Tibial nerve (tissue), 4 donors: ENCODE results near the gene PHF19.

Experiments
- CTCF ChIP-seq, 5 experiments: fragments of 200-600 bp in 3 of 5; fragments of 450-650 bp in 2 of 5; sonication (generic) in 3 of 5; IDR thresholded peaks; one replicate each; pipeline ENCODE4 v1.5.1; 2016 to 2019; ENCODE audit warnings: antibody characterized with exemption in 5 of 5, mild to moderate bottlenecking in 3 of 5, moderate library complexity in 2 of 5
- EP300 ChIP-seq, 2 donors: sonication (generic); formaldehyde crosslinking; IDR thresholded peaks; one replicate each; pipeline ENCODE4 v1.6.1; 2017; ENCODE audit warnings: antibody characterized with exemption in 2 of 2, mild to moderate bottlenecking in 1 of 2
- POLR2A ChIP-seq, 2 donors: fragments of 450-650 bp; IDR thresholded peaks; one replicate each; pipeline ENCODE4 v1.6.1; 2017; ENCODE audit warnings: antibody characterized with exemption in 2 of 2, mild to moderate bottlenecking in 2 of 2, moderate library complexity in 2 of 2

DNA sequence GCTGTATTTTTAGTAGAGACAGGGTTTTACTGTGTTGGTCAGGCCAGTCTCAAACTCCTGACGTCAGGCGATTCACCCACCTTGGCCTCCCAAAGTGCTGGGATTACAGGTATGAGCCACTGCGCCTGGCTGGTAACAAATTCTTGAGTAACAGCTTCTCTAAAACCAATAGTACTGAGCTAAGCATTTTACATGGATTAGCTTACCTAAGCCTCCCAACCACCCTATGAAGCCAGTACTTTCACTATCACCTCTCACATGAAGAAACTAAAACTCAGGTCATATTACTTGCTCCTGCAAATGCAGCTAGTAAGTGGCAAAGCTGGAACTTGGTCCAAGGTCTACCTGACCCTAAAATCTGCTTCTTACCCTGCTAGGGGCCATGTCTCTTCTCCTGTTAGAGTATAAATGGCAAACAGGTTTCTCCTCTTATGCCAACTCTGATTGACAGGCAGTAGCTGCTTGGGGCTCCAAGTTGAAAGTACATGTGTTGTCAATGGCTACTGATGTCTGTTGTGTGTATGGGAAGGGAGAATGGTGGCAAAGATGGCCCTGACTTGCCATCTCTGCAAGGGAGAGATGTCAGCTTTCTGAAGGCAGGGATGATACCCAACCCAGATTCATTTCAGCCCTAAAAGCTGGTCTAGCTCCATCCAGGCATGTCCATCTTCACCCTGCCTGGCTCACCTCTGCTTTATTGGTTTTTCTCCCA is 4.0 kb downstream of the PHF19 start:
- no peak for TF ChIP-seq POLR2A (IDR thresholded peaks at IDR 0.05)
- TF ChIP-seq EP300 (IDR thresholded peaks at IDR 0.05), result no peak
- no peak for TF ChIP-seq CTCF (IDR thresholded peaks at IDR 0.05)
